Measurements from ENCODE around the gene H2BK1. TPM values are rescaled to one million over a fixed set of nuclear protein-coding genes. Genes with fewer than 3 reads are reported as not detected.

H2BK1 gene
- total and polyA plus RNA-seq, 7 experiments from 2014 or later, result 1.8 to 6.4 (median 1.9) TPM; not detected in 2

GRCh38 chr7:151249034-151249731, 38.9 kb upstream of the H2BK1 start:
- intact Hi-C loops (cut with micrococcal nuclease), result loop anchor here in 1 of 2 donors (5.0 kb wide), 1 partner anchor 628 kb away; the partner anchor contains the start of gene PRKAG2
- Histone ChIP-seq H3K4me1 (ENCODE audit: control insufficient read depth in 2 of 2, insufficient read depth in 2 of 2, low read length in 2 of 2) (peaks cover 11 to 32% of the 10 kb centered on the region in 2 donors), H3K36me3 (ENCODE audit: control insufficient read depth in 2 of 3, insufficient read depth in 3 of 3, low read length in 3 of 3) (no peaks in the 10 kb centered on the region), H3K9me3 (ENCODE audit: control insufficient read depth in 2 of 3, low read length in 3 of 3) (no peaks in the 10 kb centered on the region), H3K27ac (ENCODE audit: low read depth, low read length) (no peak overlapping the region), H3K4me3 (ENCODE audit: low read length) (no peak overlapping the region), H3K27me3 (ENCODE audit: control insufficient read depth in 2 of 2, insufficient read depth in 2 of 2, low read length in 2 of 2) (peaks cover 0 to 6% of the 10 kb centered on the region in 2 donors)
- peaks cover 30 to 61% (median 40%) of the 10 kb centered on the region in 7 donors for H3K4me1 Mint-ChIP-seq
- CTCF ChIA-PET, result no interaction called here
- H3K36me3 Mint-ChIP-seq, result peaks cover 0 to 2% (median 0%) of the 10 kb centered on the region in 5 donors
- ATAC-seq (peak; percentile 39), DNase-seq (peak in 5 of 9 donors; percentile 41 to 42 (median 41))
- POLR2A ChIA-PET, result interaction anchor here (0.5 kb wide), 1 partner anchor 275 kb away, joined by 3 read pairs; no protein-coding TSS in a partner anchor
- H3K4me3 Mint-ChIP-seq, result peak overlapping the region; percentile 52 to 93 (median 77)
- no peaks in the 10 kb centered on the region for H3K9me3 Mint-ChIP-seq
- peak overlapping the region in 2 of 9 donors; percentile 2 to 75 for H3K27ac Mint-ChIP-seq
- H3K27me3 Mint-ChIP-seq, result peaks cover 32 to 79% (median 58%) of the 10 kb centered on the region in 5 donors

DNA sequence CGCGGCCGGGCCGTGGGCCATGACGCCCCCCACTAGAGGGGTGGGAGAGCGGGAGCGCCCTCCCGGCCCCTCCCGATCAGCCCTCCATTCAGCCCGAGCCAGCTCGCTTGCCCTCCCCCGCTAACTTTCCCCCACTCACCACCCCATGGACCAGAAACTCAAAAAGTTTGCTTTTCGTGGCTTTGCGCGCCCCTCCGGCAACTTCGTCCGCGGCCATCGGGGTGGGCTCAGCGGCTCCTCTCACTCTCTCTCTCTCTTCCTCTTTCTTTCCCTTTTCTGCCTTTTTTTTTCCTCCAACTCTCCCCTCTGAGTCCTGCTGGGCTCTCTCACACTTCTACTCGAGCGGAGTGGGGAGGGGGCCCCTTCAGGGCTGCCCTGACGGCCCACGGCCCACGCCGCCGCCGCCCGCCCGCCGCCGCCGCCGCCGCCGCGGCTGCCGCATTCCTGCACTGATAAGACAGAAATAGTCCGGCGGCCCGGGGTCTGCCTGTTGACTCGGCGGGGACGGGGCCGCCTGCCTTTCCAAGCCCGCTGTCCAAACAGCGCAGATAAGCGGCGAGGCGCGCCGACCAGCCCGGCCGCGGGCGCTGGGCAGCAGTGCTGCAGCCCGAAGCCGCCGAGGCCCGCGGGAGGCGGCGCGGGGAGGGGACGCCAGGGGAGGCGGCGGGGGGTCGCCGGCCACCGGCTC, 38.2 kb upstream of the H2BK1 start, which contains the start of gene SMARCD3:
TSS of gene SMARCD3 (minus strand) at position 349 of the 688 bp plus-strand sequence. CDS start at position 217, 132 bp downstream.
- H3K4me3 Mint-ChIP-seq, result peak within 1 kb of the TSS; percentile 73 to 93 (median 84)
- ChIA-PET POLR2A (no interaction called here), CTCF (no interaction called here)
- DNase-seq (peak in 4 of 9 donors; percentile 24 to 41 (median 32)), ATAC-seq (peak; percentile 46)
- peaks cover 37 to 68% (median 47%) of the 10 kb centered on the region in 7 donors for H3K4me1 Mint-ChIP-seq
- H3K9me3 Mint-ChIP-seq, result no peaks in the 10 kb centered on the region
- intact Hi-C loops (cut with micrococcal nuclease), result loop anchor here in 1 of 2 donors (5.0 kb wide), 1 partner anchor 629 kb away; the partner anchor contains the start of gene PRKAG2
- H3K27me3 Mint-ChIP-seq, result peaks cover 28 to 72% (median 51%) of the 10 kb centered on the region in 5 donors
- Histone ChIP-seq H3K9me3 (ENCODE audit: control insufficient read depth in 2 of 3, low read length in 3 of 3) (no peaks in the 10 kb centered on the region), H3K4me1 (ENCODE audit: control insufficient read depth in 2 of 2, insufficient read depth in 2 of 2, low read length in 2 of 2) (peaks cover 17 to 38% of the 10 kb centered on the region in 2 donors), H3K27ac (ENCODE audit: low read depth, low read length) (no peak within 1 kb of the TSS), H3K36me3 (ENCODE audit: control insufficient read depth in 2 of 3, insufficient read depth in 3 of 3, low read length in 3 of 3) (no peaks in the 10 kb centered on the region), H3K27me3 (ENCODE audit: control insufficient read depth in 2 of 2, insufficient read depth in 2 of 2, low read length in 2 of 2) (peaks cover 0 to 6% of the 10 kb centered on the region in 2 donors), H3K4me3 (ENCODE audit: low read length) (peak within 1 kb of the TSS; percentile 48)
- H3K36me3 Mint-ChIP-seq, result peaks cover 0 to 2% (median 0%) of the 10 kb centered on the region in 5 donors
- peak within 1 kb of the TSS in 3 of 9 donors; percentile 2 to 77 (median 51) for H3K27ac Mint-ChIP-seq

GRCh38 chr7:151247611-151248345, 37.5 kb upstream of the H2BK1 start:
- Mint-ChIP-seq H3K27ac (no peak overlapping the region), H3K9me3 (no peaks in the 10 kb centered on the region), H3K4me1 (peaks cover 44 to 75% (median 52%) of the 10 kb centered on the region in 7 donors), H3K36me3 (peaks cover 0 to 2% (median 0%) of the 10 kb centered on the region in 5 donors), H3K27me3 (peaks cover 26 to 65% (median 45%) of the 10 kb centered on the region in 5 donors), H3K4me3 (peak overlapping the region; percentile 56 to 93 (median 84))
- Histone ChIP-seq H3K4me1 (ENCODE audit: control insufficient read depth in 2 of 2, insufficient read depth in 2 of 2, low read length in 2 of 2) (peaks cover 22 to 44% of the 10 kb centered on the region in 2 donors), H3K27me3 (ENCODE audit: control insufficient read depth in 2 of 2, insufficient read depth in 2 of 2, low read length in 2 of 2) (peaks cover 0 to 6% of the 10 kb centered on the region in 2 donors), H3K27ac (ENCODE audit: low read depth, low read length) (no peak overlapping the region), H3K36me3 (ENCODE audit: control insufficient read depth in 2 of 3, insufficient read depth in 3 of 3, low read length in 3 of 3) (no peaks in the 10 kb centered on the region), H3K4me3 (ENCODE audit: low read length) (peak overlapping the region; percentile 48), H3K9me3 (ENCODE audit: control insufficient read depth in 2 of 3, low read length in 3 of 3) (no peaks in the 10 kb centered on the region)
- intact Hi-C loops (cut with micrococcal nuclease), result loop anchor here in 1 of 2 donors (5.0 kb wide), 1 partner anchor 630 kb away; the partner anchor contains the start of gene PRKAG2
- ATAC-seq (no peak), DNase-seq (no peak)
- ChIA-PET CTCF (interaction anchor here (0.6 kb wide), 1 partner anchor 19 kb away, joined by 4 read pairs; no protein-coding TSS in a partner anchor), POLR2A (interaction anchor here (0.6 kb wide), 1 partner anchor 18 kb away, joined by 4 read pairs; no protein-coding TSS in a partner anchor)

- no peak overlapping the region for H3K27ac ChIP-seq (ENCODE audit: low read depth, low read length)
- ATAC-seq (no peak), DNase-seq (no peak)
- ChIA-PET POLR2A (interaction anchor here (0.6 kb wide), 1 partner anchor 18 kb away, joined by 4 read pairs; no protein-coding TSS in a partner anchor), CTCF (interaction anchor here (0.6 kb wide), 1 partner anchor 18 kb away, joined by 4 read pairs; no protein-coding TSS in a partner anchor)
- H3K4me1 ChIP-seq (ENCODE audit: control insufficient read depth in 2 of 2, insufficient read depth in 2 of 2, low read length in 2 of 2), result peaks cover 22 to 40% of the 10 kb centered on the region in 2 donors
- H3K4me1 Mint-ChIP-seq, result peaks cover 39 to 70% (median 48%) of the 10 kb centered on the region in 7 donors
- intact Hi-C loops (cut with micrococcal nuclease), result loop anchor here in 1 of 2 donors (5.0 kb wide), 1 partner anchor 630 kb away; the partner anchor contains the start of gene PRKAG2
- H3K36me3 ChIP-seq (ENCODE audit: control insufficient read depth in 2 of 3, insufficient read depth in 3 of 3, low read length in 3 of 3), result no peaks in the 10 kb centered on the region
- H3K4me3 Mint-ChIP-seq, result peak overlapping the region in 7 of 10 donors; percentile 72 to 93 (median 86)
- no peak overlapping the region for H3K27ac Mint-ChIP-seq
- peaks cover 0 to 6% of the 10 kb centered on the region in 2 donors for H3K27me3 ChIP-seq (ENCODE audit: control insufficient read depth in 2 of 2, insufficient read depth in 2 of 2, low read length in 2 of 2)
- no peaks in the 10 kb centered on the region for H3K9me3 Mint-ChIP-seq
- peaks cover 19 to 58% (median 38%) of the 10 kb centered on the region in 5 donors for H3K27me3 Mint-ChIP-seq
- peaks cover 0 to 2% (median 0%) of the 10 kb centered on the region in 5 donors for H3K36me3 Mint-ChIP-seq
- H3K9me3 ChIP-seq (ENCODE audit: control insufficient read depth in 2 of 3, low read length in 3 of 3), result no peaks in the 10 kb centered on the region
- no peak overlapping the region for H3K4me3 ChIP-seq (ENCODE audit: low read length)
These were observed 36.7 kb upstream of the H2BK1 start for GRCh38 chr7:151246851-151247580.

DNA sequence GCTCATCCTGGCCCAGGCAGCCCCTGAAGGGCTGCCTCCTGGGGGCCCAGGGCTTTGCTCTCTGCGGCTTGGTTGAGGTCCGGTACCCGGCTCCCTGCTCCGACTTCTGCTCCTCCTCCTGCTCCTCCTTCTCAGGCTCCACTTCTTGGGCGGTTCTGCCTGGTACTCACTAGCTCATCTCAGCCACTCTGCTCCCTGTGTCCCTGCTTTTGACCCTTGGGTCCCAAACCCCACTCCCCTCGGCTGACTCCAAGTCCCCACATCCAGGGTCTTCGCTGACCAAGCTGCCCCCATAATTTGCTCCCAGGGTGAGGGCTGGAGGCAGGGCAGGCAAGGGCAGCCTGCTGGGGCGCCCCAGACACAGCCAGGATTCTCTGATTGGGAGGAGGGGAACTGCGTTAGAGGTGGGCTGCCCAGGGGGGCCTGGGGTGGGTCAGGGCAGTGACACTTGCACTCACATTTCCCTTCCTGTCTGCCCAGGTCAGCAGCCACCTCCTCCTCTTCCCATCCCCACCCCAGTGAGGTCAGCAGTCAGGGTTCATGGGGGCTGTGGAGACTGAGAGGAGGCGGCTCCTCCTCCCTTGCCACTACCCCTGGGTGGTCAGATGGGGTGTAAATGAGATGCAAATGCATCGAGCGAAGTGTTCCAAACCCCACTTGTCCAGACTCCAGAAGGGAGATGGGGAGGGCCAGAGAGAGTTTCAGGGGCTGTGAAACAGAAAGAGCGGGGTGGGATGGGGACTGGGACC, 36.0 kb upstream of the H2BK1 start:
- ATAC-seq (no peak), DNase-seq (no peak)
- no peak overlapping the region for H3K27ac ChIP-seq (ENCODE audit: low read depth, low read length)
- H3K27me3 ChIP-seq (ENCODE audit: control insufficient read depth in 2 of 2, insufficient read depth in 2 of 2, low read length in 2 of 2), result peaks cover 0 to 6% of the 10 kb centered on the region in 2 donors
- H3K36me3 ChIP-seq (ENCODE audit: control insufficient read depth in 2 of 3, insufficient read depth in 3 of 3, low read length in 3 of 3), result no peaks in the 10 kb centered on the region
- H3K4me1 Mint-ChIP-seq, result peaks cover 38 to 68% (median 48%) of the 10 kb centered on the region in 7 donors
- H3K36me3 Mint-ChIP-seq, result peaks cover 0 to 2% (median 0%) of the 10 kb centered on the region in 5 donors
- H3K4me1 ChIP-seq (ENCODE audit: control insufficient read depth in 2 of 2, insufficient read depth in 2 of 2, low read length in 2 of 2), result peaks cover 22 to 40% of the 10 kb centered on the region in 2 donors
- POLR2A ChIA-PET, result interaction anchor here (0.7 kb wide), 1 partner anchor 19 kb away, joined by 3 read pairs; the partner anchor contains the start of gene ABCF2
- H3K27ac Mint-ChIP-seq, result peak overlapping the region in 2 of 9 donors; percentile 59 to 65
- peaks cover 18 to 56% (median 36%) of the 10 kb centered on the region in 5 donors for H3K27me3 Mint-ChIP-seq
- intact Hi-C loops (cut with micrococcal nuclease), result loop anchor here in 1 of 2 donors (5.0 kb wide), 1 partner anchor 631 kb away; the partner anchor contains the start of gene PRKAG2
- CTCF ChIA-PET, result interaction anchor here (0.8 to 1.1 kb wide), 2 partner anchors 31 to 122 kb away, joined by 3 to 4 read pairs; no protein-coding TSS in a partner anchor
- peak overlapping the region; percentile 45 to 93 (median 58) for H3K4me3 Mint-ChIP-seq
- no peaks in the 10 kb centered on the region for H3K9me3 Mint-ChIP-seq
- no peaks in the 10 kb centered on the region for H3K9me3 ChIP-seq (ENCODE audit: control insufficient read depth in 2 of 3, low read length in 3 of 3)
- H3K4me3 ChIP-seq (ENCODE audit: low read length), result peak overlapping the region; percentile 24
